Tongue (tissue), 2 donors: Measurements from ENCODE around the gene GID4. TPM values are rescaled to one million over a fixed set of nuclear protein-coding genes. Genes with fewer than 3 reads are reported as not detected.

Source experiments
- DNase-seq: peaks from one replicate; pipeline ENCODE4 v3.0.0-alpha.2; 2015
- total RNA-seq: library from RNA; depleted of rRNA; stranded (reverse); fragments of >200 nt; gene quantifications from one replicate; pipeline ENCODE4 v1.2.3, GENCODE V29; 2014

GID4 gene
- total RNA-seq, 1 donor from 2014 or later = 7.1 TPM

DNA sequence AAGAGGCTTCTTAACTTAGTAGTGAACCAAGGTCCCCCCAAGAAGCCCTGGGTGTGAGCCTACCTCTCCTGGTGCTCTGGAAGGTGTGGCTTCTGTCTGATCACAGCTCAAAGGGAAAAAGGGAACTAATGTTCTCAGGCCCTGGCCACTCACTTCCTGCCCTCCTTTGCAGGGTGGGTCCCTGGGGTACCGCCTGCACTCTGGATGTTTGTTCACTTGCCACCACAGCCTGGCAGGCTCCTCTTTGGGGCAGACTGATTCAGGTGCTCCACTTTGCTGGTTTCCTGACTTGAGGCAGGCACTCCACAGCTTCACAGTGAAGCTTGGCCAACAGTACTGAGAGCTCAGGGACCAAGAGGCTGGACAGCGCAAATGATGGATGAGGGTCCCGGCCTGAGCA is 63.4 kb downstream of the GID4 start:
- DNase-seq = no peak

- DNase-seq = no peak
Measured at GRCh38 chr17:18105027-18105426, 65.8 kb downstream of the GID4 start.

DNA sequence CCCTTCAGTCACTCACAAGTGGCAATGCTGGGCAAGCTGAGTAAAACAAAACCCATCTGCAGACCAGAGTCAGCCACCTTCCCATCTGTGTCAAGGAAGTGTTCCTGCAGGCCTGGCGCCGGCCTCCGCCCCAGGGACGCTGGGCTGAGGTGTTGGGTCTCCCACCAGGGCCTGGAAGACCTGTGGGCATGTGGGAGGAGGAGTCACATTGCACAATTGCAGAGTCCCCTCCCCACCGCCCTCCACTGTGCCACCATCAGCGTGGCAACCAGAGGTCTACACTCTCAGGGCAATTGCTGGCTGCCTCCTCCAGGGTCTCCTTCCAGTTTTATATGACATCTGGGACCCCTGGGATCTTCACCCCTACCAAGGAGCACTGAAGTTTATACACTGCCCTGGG is 66.4 kb downstream of the GID4 start:
- DNase-seq = no peak

GRCh38 chr17:18106211-18106610 is 67.0 kb downstream of the GID4 start:
- no peak for DNase-seq

- DNase-seq = no peak
Measured at GRCh38 chr17:18107061-18107790, 68.0 kb downstream of the GID4 start.

DNA sequence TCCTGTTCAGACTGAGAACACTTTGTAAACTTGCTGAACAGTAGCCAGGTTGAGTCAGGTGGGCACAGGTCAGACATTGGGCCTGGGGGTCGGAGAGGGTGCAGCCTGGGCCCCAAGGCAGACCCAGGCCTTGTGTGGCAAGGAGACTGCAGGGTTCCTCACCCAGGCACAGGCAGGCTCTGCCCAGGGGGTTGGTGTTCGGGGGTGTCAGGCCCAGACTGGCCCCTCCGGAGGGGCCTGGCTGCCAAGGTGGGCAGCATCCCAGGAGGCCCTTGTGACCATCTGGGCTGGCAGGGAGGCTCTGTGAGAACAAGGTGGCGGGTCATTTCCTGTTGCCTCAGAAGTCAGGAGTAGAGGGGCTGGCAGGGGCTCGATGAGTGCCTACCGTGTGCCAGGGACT is 68.8 kb downstream of the GID4 start:
- DNase-seq = no peak

- no peak for DNase-seq
Measured at GRCh38 chr17:18108401-18109312, 69.4 kb downstream of the GID4 start, which contains the start of gene MYO15A. Gene MYO15A, plus strand, starts transcription at chr17:18108756. Its CDS starts 10,045 bp downstream, at chr17:18118801.

- no peak for DNase-seq
Measured at GRCh38 chr17:18109935-18110485, 70.8 kb downstream of the GID4 start.

DNA sequence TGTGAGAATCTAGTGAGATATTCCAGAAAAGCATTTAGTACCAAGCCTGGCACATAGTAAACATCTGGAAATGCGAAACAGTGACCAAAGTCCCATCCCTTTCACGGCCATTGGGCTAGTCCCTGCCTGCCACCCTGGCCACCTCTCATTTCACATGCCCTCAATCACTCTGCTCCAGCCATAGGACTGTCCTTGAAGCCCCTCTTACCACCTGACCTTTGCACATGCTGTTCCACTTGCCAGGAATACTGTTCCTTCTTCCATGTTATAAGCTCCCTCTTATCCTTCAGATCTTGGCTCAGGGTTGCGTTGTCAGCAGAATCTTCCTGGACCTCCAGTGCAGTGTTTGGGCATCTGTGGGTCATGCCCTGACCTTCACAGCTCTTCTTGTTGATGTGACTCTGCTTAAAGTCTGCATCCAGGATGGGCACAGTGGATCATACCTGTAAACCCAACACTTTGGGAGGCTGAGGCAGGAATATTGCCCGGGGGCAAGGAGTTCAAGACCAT is 71.5 kb downstream of the GID4 start:
- DNase-seq = no peak

DNA sequence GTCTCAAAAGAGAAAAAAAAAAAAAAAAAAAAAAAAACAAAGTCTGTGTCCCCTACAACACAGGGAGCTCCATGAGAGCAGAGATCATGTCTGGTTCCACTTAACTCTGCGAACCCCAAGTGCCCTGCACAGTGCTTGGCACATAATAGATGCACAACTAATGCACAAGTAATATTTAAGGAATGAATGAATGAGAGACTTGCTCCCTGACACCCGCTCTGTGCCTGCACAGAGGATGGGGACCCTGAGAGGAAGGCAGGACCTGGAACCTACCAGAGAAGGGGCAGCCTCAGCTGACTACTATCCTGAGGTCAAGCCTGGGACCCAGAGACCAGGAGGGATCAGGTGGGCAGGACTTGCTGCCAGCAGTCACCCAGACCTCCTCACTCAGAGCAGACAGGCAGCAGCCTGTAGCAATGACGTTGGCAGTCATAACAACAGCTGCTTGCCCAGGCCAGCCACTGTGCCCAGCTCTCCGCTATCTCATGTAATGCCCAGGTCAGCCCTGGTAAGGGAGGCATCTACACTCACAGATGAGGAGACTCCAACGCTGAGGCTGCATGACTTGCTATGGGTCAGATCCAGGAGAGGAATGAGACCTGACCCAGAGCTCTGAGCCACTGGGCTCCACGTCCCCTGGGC is 72.2 kb downstream of the GID4 start:
- DNase-seq = no peak

GRCh38 chr17:18115517-18115916 is 76.3 kb downstream of the GID4 start:
- DNase-seq = no peak

- DNase-seq = no peak
Measured at GRCh38 chr17:18116078-18116477, 76.9 kb downstream of the GID4 start.

DNA sequence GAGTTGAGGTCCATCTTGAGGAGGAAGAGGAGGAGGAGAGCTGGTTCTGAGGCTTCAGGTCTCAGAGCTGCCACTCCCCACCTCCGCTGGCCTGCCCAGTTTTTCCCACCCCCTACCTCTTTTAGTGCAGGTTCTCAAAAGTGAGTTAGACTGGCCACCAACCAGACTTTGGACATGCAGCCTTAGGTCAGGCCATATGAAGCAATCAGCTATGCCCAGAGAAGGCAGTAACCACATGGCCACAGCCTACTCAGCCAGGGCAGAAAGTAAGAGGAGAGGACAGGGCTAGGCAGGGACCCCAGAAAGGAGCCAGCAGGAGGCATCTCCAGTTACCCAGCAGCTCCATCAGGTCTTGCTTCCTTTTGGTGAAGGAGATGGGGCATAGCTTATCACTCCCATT is 78.3 kb downstream of the GID4 start:
- no peak for DNase-seq

Other genes starting within 250 kb of the GID4 start
- 52.7 TPM for gene SREBF1, start 202.4 kb upstream of the GID4 start, total RNA-seq
- gene TOM1L2, start 67.0 kb upstream of the GID4 start, total RNA-seq = 26.8 TPM
- gene DRC3, start 66.5 kb upstream of the GID4 start, total RNA-seq = 0.82 TPM
- 15.6 TPM for gene ATPAF2, start 240 bp upstream of the GID4 start, total RNA-seq
- 23.9 TPM for gene DRG2, start 48.5 kb downstream of the GID4 start, total RNA-seq
- 0.21 TPM for gene MYO15A, start 69.3 kb downstream of the GID4 start, total RNA-seq
- gene ALKBH5, start 144.4 kb downstream of the GID4 start, total RNA-seq = 124 TPM
- gene LLGL1, start 186.2 kb downstream of the GID4 start, total RNA-seq = 26.0 TPM
- 201 TPM for gene FLII, start 219.3 kb downstream of the GID4 start, total RNA-seq
- gene MIEF2, start 221.3 kb downstream of the GID4 start, total RNA-seq = 26.6 TPM